ENCODE data around the gene MAGEH1.
A peak's percentile ranks its signal among the peaks of the same experiment; 100 is the strongest.
"Not testable (repeated sequence)": the region's sequence is repeated elsewhere in the genome, so short reads cannot be mapped to it uniquely, and the experiment has no call there.

Gene MAGEH1

GRCh38 chrX:55479956-55480355, 28.0 kb downstream of the MAGEH1 start:
- not testable (repeated sequence) for H3K27me3 Mint-ChIP-seq; H3K4me3 Mint-ChIP-seq; H3K9me3 Mint-ChIP-seq; ATAC-seq (replicated peaks; ENCODE audit: extremely low read depth, poor library complexity, severe bottlenecking); H3K27ac Mint-ChIP-seq (ENCODE audit: low read depth); DNase-seq (ENCODE audit: low spot score in 2 of 2); H3K36me3 Mint-ChIP-seq (ENCODE audit: insufficient read depth); H3K4me1 Mint-ChIP-seq

DNA sequence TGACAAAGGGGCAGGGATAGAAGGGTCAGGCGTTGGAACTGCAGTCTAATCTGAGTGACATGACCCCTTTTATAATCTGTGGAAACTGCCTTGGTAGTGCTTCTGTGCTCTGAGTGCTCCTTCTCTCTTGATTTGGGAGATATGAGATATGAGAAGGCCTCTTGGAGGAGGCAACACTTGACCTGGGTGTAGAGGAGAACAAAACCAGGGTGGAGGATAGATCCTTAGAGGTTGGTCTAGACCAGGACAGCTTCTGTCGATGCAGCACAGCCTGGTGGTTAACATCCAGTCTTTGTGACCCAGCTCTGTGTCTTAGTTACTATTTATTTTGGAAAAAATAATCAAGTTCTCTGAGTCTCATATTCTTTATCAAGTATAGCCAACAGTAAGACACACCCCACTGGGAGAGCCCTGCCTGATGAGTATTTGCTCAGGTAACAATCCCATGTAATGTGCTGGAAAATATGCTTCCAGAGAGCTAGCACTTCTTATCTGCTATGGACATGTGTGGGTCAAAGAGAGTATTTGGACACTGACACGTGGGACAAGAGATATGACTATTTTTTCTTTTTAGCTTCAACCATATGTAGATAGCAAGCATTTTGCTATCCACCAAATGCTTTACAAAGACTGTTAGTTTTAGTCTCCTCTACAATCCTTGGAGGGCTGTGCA, 28.6 kb downstream of the MAGEH1 start:
- ATAC-seq (replicated peaks; ENCODE audit: extremely low read depth, poor library complexity, severe bottlenecking): no peak
- H3K36me3 Mint-ChIP-seq (ENCODE audit: insufficient read depth): peaks cover 3% of the 10 kb centered on the region
- DNase-seq (ENCODE audit: low spot score in 2 of 2): no peak
- H3K4me3 Mint-ChIP-seq: no peak overlapping the region
- H3K9me3 Mint-ChIP-seq: no peaks in the 10 kb centered on the region
- H3K27ac Mint-ChIP-seq (ENCODE audit: low read depth): no peak overlapping the region
- no peaks in the 10 kb centered on the region for H3K27me3 Mint-ChIP-seq
- no peaks in the 10 kb centered on the region for H3K4me1 Mint-ChIP-seq

DNA sequence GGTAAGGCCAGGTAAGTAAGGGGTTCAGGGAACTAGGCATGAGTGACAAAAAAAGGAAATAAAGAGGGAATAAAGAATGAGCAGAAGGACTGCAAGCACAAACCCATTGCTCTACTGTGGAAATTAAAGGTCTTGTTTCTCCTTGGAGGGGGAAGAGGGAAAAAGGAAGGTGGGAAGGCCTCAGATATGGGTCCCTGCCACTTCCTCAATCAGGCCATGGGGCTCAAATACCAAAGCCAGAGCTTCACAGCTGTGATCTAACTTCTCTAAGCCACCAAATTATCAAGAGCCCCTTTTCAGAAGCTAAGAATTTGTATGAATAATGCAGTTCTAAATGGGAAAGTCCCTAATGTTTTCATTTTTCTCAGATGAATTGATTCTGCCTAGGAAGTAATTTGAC, 33.0 kb downstream of the MAGEH1 start:
- DNase-seq (ENCODE audit: low spot score in 2 of 2) (no peak), ATAC-seq (replicated peaks; ENCODE audit: extremely low read depth, poor library complexity, severe bottlenecking) (no peak)
- Mint-ChIP-seq H3K4me3 (no peak overlapping the region), H3K27me3 (no peaks in the 10 kb centered on the region), H3K4me1 (peaks cover 13% of the 10 kb centered on the region), H3K27ac (ENCODE audit: low read depth) (no peak overlapping the region), H3K36me3 (ENCODE audit: insufficient read depth) (peaks cover 4% of the 10 kb centered on the region), H3K9me3 (no peaks in the 10 kb centered on the region)

DNA sequence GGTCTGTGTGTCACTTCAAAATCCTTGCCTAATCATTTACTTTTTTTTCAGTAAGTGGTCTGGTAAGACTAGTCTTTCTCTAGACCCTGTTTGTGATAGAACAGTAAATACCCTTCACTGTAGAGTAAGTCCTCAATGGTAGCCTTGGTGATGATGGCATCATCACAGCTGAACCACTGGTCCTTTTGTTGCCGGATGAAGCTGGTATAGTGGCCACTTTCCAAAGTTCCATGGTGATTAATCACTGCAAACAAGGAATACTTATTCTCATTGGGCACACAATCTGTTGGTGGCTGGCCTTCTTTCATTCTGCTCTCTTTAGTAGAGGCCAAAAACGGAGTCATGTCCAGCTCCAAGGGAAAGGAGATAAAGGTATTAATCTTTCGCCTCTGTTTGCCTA, 34.8 kb downstream of the MAGEH1 start:
- Mint-ChIP-seq H3K36me3 (ENCODE audit: insufficient read depth) (peaks cover 3% of the 10 kb centered on the region), H3K9me3 (no peaks in the 10 kb centered on the region), H3K27me3 (no peaks in the 10 kb centered on the region), H3K4me1 (peaks cover 14% of the 10 kb centered on the region), H3K27ac (ENCODE audit: low read depth) (no peak overlapping the region), H3K4me3 (no peak overlapping the region)
- DNase-seq (ENCODE audit: low spot score in 2 of 2) (no peak), ATAC-seq (replicated peaks; ENCODE audit: extremely low read depth, poor library complexity, severe bottlenecking) (no peak)

GRCh38 chrX:55487143-55487542, 35.2 kb downstream of the MAGEH1 start:
- Mint-ChIP-seq H3K4me1 (peaks cover 14% of the 10 kb centered on the region), H3K4me3 (no peak overlapping the region), H3K27ac (ENCODE audit: low read depth) (no peak overlapping the region), H3K36me3 (ENCODE audit: insufficient read depth) (peaks cover 1% of the 10 kb centered on the region), H3K27me3 (no peaks in the 10 kb centered on the region), H3K9me3 (no peaks in the 10 kb centered on the region)
- no peak for DNase-seq (ENCODE audit: low spot score in 2 of 2)
- no peak for ATAC-seq (replicated peaks; ENCODE audit: extremely low read depth, poor library complexity, severe bottlenecking)

GRCh38 chrX:55488006-55488592, 36.2 kb downstream of the MAGEH1 start:
- H3K27ac Mint-ChIP-seq (ENCODE audit: low read depth): peak overlapping the region; percentile 92
- no peak for ATAC-seq (replicated peaks; ENCODE audit: extremely low read depth, poor library complexity, severe bottlenecking)
- peaks cover 1% of the 10 kb centered on the region for H3K36me3 Mint-ChIP-seq (ENCODE audit: insufficient read depth)
- peak overlapping the region; percentile 94 for H3K4me3 Mint-ChIP-seq
- H3K4me1 Mint-ChIP-seq: peaks cover 14% of the 10 kb centered on the region
- no peaks in the 10 kb centered on the region for H3K27me3 Mint-ChIP-seq
- no peak for DNase-seq (ENCODE audit: low spot score in 2 of 2)
- H3K9me3 Mint-ChIP-seq: no peaks in the 10 kb centered on the region

GRCh38 chrX:55488593-55489313, 36.8 kb downstream of the MAGEH1 start:
- H3K27me3 Mint-ChIP-seq: no peaks in the 10 kb centered on the region
- peaks cover 14% of the 10 kb centered on the region for H3K4me1 Mint-ChIP-seq
- no peaks in the 10 kb centered on the region for H3K9me3 Mint-ChIP-seq
- ATAC-seq (replicated peaks; ENCODE audit: extremely low read depth, poor library complexity, severe bottlenecking) (peak; percentile 74), DNase-seq (ENCODE audit: low spot score in 2 of 2) (peak; percentile 34 to 43)
- H3K4me3 Mint-ChIP-seq: peak overlapping the region; percentile 94
- H3K27ac Mint-ChIP-seq (ENCODE audit: low read depth): peak overlapping the region; percentile 92
- peaks cover 1% of the 10 kb centered on the region for H3K36me3 Mint-ChIP-seq (ENCODE audit: insufficient read depth)

- no peaks in the 10 kb centered on the region for H3K9me3 Mint-ChIP-seq
Observed at GRCh38 chrX:55489314-55490009, 37.5 kb downstream of the MAGEH1 start, which contains the start of gene USP51. Gene USP51 (minus strand): TSS chrX:55489848. CDS start chrX:55488939, 909 bp downstream.

DNA sequence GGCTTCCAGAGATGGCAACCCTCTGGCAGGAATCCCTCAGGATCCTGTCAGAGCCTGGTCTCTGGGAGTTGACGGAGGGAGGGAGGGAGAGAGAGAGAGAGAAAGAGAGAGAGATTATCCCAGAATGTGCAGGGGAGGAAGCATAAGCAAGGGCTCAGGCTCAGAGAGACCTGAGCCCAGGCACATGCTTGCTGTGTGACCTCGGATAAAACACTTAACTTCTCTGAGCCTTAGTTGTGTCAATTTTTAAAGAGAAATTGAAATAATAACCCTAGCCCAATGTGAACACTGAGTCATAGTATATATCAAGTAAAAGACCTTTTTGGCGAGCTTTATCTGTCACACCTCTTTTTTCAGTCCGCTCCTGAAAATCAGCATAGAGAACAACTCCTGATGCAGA, 38.2 kb downstream of the MAGEH1 start:
- H3K27ac Mint-ChIP-seq (ENCODE audit: low read depth): peak overlapping the region; percentile 92
- H3K9me3 Mint-ChIP-seq: no peaks in the 10 kb centered on the region
- ATAC-seq (replicated peaks; ENCODE audit: extremely low read depth, poor library complexity, severe bottlenecking) (no peak), DNase-seq (ENCODE audit: low spot score in 2 of 2) (no peak)
- peaks cover 14% of the 10 kb centered on the region for H3K4me1 Mint-ChIP-seq
- H3K36me3 Mint-ChIP-seq (ENCODE audit: insufficient read depth): peaks cover 1% of the 10 kb centered on the region
- H3K27me3 Mint-ChIP-seq: no peaks in the 10 kb centered on the region
- H3K4me3 Mint-ChIP-seq: peak overlapping the region; percentile 94

More at GRCh38 chrX:55489314-55490009, 37.5 kb downstream of the MAGEH1 start, which contains the start of gene USP51:
- H3K4me1 Mint-ChIP-seq: peaks cover 14% of the 10 kb centered on the region
- peak within 1 kb of the TSS; percentile 92 for H3K27ac Mint-ChIP-seq (ENCODE audit: low read depth)
- peaks cover 1% of the 10 kb centered on the region for H3K36me3 Mint-ChIP-seq (ENCODE audit: insufficient read depth)
- no peaks in the 10 kb centered on the region for H3K27me3 Mint-ChIP-seq
- DNase-seq (ENCODE audit: low spot score in 2 of 2) (no peak), ATAC-seq (replicated peaks; ENCODE audit: extremely low read depth, poor library complexity, severe bottlenecking) (peak; percentile 60)
- H3K4me3 Mint-ChIP-seq: peak within 1 kb of the TSS; percentile 94

DNA sequence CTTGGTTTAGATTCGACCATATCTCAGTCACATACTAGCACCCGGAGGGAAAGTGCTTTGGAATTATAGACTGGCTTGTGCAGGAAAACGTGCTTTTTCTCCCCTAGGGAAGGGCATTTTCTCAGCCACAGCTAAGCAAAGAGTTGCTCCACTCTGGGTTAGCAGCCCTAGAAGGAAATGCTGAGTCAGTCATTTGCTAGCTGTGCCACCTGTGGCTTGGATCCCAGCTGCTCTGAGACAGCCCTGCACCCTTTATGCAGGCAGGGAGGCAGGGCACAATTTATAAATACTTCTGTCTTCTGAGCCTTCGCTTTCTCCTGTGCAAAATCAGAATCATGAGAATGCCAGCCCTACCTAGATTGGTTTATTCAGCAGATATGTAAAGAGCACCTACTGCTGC, 39.0 kb downstream of the MAGEH1 start:
- Mint-ChIP-seq H3K4me3 (no peak overlapping the region), H3K27ac (ENCODE audit: low read depth) (no peak overlapping the region), H3K36me3 (ENCODE audit: insufficient read depth) (peaks cover 1% of the 10 kb centered on the region), H3K9me3 (no peaks in the 10 kb centered on the region), H3K27me3 (no peaks in the 10 kb centered on the region), H3K4me1 (peaks cover 14% of the 10 kb centered on the region)
- ATAC-seq (replicated peaks; ENCODE audit: extremely low read depth, poor library complexity, severe bottlenecking) (no peak), DNase-seq (ENCODE audit: low spot score in 2 of 2) (no peak)

Measured in central memory CD8-positive, alpha-beta T cell (primary cell).